Measurements from ENCODE around the gene FMNL2. TPM values are rescaled to one million over a fixed set of nuclear protein-coding genes. Genes with fewer than 3 reads are reported as not detected.

Gene FMNL2
- total and polyA plus RNA-seq, 12 donors, result 3.3 to 16.0 (median 4.5) TPM

DNA sequence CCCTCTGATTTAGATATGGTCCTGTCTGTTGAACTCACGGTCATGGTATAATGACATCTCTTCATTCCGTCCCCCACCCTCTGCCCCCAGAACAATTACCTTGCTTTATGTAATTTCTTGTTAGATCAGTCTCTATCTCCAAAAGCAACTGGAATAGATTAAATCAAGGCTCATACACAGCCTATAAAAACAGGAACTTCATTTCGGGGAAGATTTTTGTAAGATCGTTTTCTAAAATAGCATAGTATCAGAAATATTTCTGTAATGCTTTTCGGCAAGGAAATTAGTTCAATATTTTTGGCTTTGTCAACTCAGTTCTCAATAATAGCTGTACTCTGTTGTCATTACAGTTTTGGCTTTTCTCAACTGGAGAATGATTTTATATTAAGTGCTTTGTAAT lies 157.2 kb downstream of the FMNL2 start:
- WGBS, 2 donors, result 64 to 68% methylated on average over 5 of the region's 5 CpGs
- ATAC-seq, result no peak
- intact Hi-C loops (cut with DNase I), result loop anchor here in 1 of 10 donors (10.0 kb wide), 1 partner anchor 157 kb away; the partner anchor contains the start of gene FMNL2

GRCh38 chr2:152492911-152493310 lies 157.9 kb downstream of the FMNL2 start:
- peaks cover 0 to 57% (median 31%) of the 10 kb centered on the region in 9 donors for H3K4me1 ChIP-seq
- no peaks in the 10 kb centered on the region for H3K36me3 ChIP-seq
- no peak overlapping the region for H3K4me3 ChIP-seq
- no peaks in the 10 kb centered on the region for H3K27me3 ChIP-seq
- no peak for TF ChIP-seq CTCF (IDR thresholded peaks at IDR 0.05)
- ATAC-seq (no peak), DNase-seq (no peak)
- peaks cover 0 to 9% (median 0%) of the 10 kb centered on the region in 11 donors for H3K9me3 ChIP-seq
- whole genome bisulfite sequencing, 2 donors, result 78 to 79% methylated on average over 2 of the region's 2 CpGs
- H3K27ac ChIP-seq, result peak overlapping the region in 2 of 10 donors; percentile 62 to 81
- intact Hi-C loops (cut with DNase I), result loop anchor here in 1 of 10 donors (10.0 kb wide), 1 partner anchor 158 kb away; the partner anchor contains the start of gene FMNL2

More for the DNA sequence above, 157.2 kb downstream of the FMNL2 start:
- peak overlapping the region in 5 of 10 donors; percentile 37 to 81 (median 62) for H3K27ac ChIP-seq
- DNase-seq, result no peak
- no peak overlapping the region for H3K4me3 ChIP-seq
- H3K36me3 ChIP-seq, result no peaks in the 10 kb centered on the region
- H3K4me1 ChIP-seq, result peaks cover 0 to 57% (median 24%) of the 10 kb centered on the region in 9 donors
- TF ChIP-seq CTCF (IDR thresholded peaks at IDR 0.05), result no peak
- H3K27me3 ChIP-seq, result no peaks in the 10 kb centered on the region
- H3K9me3 ChIP-seq, result peaks cover 0 to 8% (median 0%) of the 10 kb centered on the region in 11 donors

- peaks cover 0 to 61% (median 33%) of the 10 kb centered on the region in 9 donors for H3K4me1 ChIP-seq
- intact Hi-C loops (cut with DNase I), result loop anchor here in 1 of 10 donors (10.0 kb wide), 1 partner anchor 159 kb away; the partner anchor contains the start of gene FMNL2
- peaks cover 0 to 9% (median 0%) of the 10 kb centered on the region in 11 donors for H3K9me3 ChIP-seq
- H3K36me3 ChIP-seq, result no peaks in the 10 kb centered on the region
- WGBS, 2 donors, result 82 to 84% methylated on average over 2 of the region's 2 CpGs
- no peak overlapping the region for H3K4me3 ChIP-seq
- TF ChIP-seq CTCF (IDR thresholded peaks at IDR 0.05), result no peak
- DNase-seq, result no peak
- H3K27me3 ChIP-seq, result no peaks in the 10 kb centered on the region
- H3K27ac ChIP-seq, result peak overlapping the region in 4 of 10 donors; percentile 1 to 81 (median 35)
- ATAC-seq, result no peak
Observed at GRCh38 chr2:152493417-152493816, 158.4 kb downstream of the FMNL2 start.

- intact Hi-C loops (cut with DNase I), result loop anchor here in 1 of 10 donors (10.0 kb wide), 1 partner anchor 159 kb away; the partner anchor contains the start of gene FMNL2
- ATAC-seq, result no peak
- DNase-seq, result no peak
- H3K4me3 ChIP-seq, result no peak overlapping the region
- WGBS, 2 donors, result 35 to 48% methylated on average over 2 of the region's 2 CpGs
- H3K27ac ChIP-seq, result peak overlapping the region in 4 of 10 donors; percentile 1 to 81 (median 35)
- H3K27me3 ChIP-seq, result no peaks in the 10 kb centered on the region
- H3K36me3 ChIP-seq, result no peaks in the 10 kb centered on the region
- H3K9me3 ChIP-seq, result peaks cover 0 to 9% (median 0%) of the 10 kb centered on the region in 11 donors
- H3K4me1 ChIP-seq, result peaks cover 0 to 68% (median 36%) of the 10 kb centered on the region in 9 donors
- TF ChIP-seq CTCF (IDR thresholded peaks at IDR 0.05), result peak in 1 of 9 donors; percentile 27
Observed at GRCh38 chr2:152493945-152494528, 159.1 kb downstream of the FMNL2 start.
